Mucosa of descending colon (tissue), 3 donors: ENCODE data around the gene NDRG2. TPM values are rescaled to one million over a fixed set of nuclear protein-coding genes. Genes with fewer than 3 reads are reported as not detected.

Experiments used
- ATAC-seq: fragments of 200-7000 bp; cut with Tn5 transposase; one replicate; pipeline ENCODE4 v1.9.1; 2020; ENCODE audit warnings: mild to moderate bottlenecking, moderate library complexity
- DNase-seq, 3 donors: peaks; one replicate each; pipeline ENCODE4 v3.0.0-alpha.2; 2020
- H3K36me3 ChIP-seq: fragments of 200-600 bp; one replicate; pipeline ENCODE4 v1.8.0; 2021; ENCODE audit warnings: low read depth, mild to moderate bottlenecking
- H3K4me1 ChIP-seq: fragments of 200-600 bp; one replicate; pipeline ENCODE4 v1.8.0; 2021; ENCODE audit warnings: low read depth, mild to moderate bottlenecking
- H3K4me3 ChIP-seq: fragments of 200-600 bp; one replicate; pipeline ENCODE4 v1.8.0; 2021; ENCODE audit warnings: mild to moderate bottlenecking
- H3K9me3 ChIP-seq: fragments of 200-600 bp; one replicate; pipeline ENCODE4 v1.8.0; 2021; ENCODE audit warnings: mild to moderate bottlenecking
- intact Hi-C, 2 donors: fragments of 100-400 bp; cut with DNase I in 1 of 2; cut with micrococcal nuclease in 1 of 2; formaldehyde crosslinking; loops; one replicate each; pipeline versions ENCODE4 v1.11.0 to v1.11.1; 2022; cut with DNase I, micrococcal nuclease
- total RNA-seq, 3 donors: library from RNA; stranded (reverse); fragmentation: NEBNext Ultra II Directional in 2 of 3; extraction: Animal tissue kit (Norgen Biotek cat#: 25700) in 2 of 3; gene quantifications; one replicate each; pipeline versions ENCODE4 v1.2.1 to v1.2.4, GENCODE V29; 2021 to 2023
- TF ChIP-seq, protein P1 (sequence below): fragments of 200-600 bp; IDR thresholded peaks from one replicate; pipeline ENCODE4 v1.8.0; 2022; ENCODE audit warnings: antibody characterized with exemption, mild to moderate bottlenecking
- donor health status: DM: no; HTN: no; CAD: no; lungs with moderate emphysema.
- donor health status: DM: no; HTN: no; CAD: no.
- donor health status: DM: no; HTN: yes; CAD: no.

NDRG2 gene
- total RNA-seq, 3 donors from 2014 or later: 156 to 212 (median 188) TPM

GRCh38 chr14:21023817-21024584, 860 bp downstream of the NDRG2 start:
- peaks cover 12% of the 10 kb centered on the region for H3K4me1 ChIP-seq
- ATAC-seq (peak; percentile 69), DNase-seq (peak in 2 of 3 donors; percentile 53 to 57)
- H3K36me3 ChIP-seq: no peaks in the 10 kb centered on the region
- H3K4me3 ChIP-seq: peak overlapping the region; percentile 39
- TF ChIP-seq, protein P1, sequence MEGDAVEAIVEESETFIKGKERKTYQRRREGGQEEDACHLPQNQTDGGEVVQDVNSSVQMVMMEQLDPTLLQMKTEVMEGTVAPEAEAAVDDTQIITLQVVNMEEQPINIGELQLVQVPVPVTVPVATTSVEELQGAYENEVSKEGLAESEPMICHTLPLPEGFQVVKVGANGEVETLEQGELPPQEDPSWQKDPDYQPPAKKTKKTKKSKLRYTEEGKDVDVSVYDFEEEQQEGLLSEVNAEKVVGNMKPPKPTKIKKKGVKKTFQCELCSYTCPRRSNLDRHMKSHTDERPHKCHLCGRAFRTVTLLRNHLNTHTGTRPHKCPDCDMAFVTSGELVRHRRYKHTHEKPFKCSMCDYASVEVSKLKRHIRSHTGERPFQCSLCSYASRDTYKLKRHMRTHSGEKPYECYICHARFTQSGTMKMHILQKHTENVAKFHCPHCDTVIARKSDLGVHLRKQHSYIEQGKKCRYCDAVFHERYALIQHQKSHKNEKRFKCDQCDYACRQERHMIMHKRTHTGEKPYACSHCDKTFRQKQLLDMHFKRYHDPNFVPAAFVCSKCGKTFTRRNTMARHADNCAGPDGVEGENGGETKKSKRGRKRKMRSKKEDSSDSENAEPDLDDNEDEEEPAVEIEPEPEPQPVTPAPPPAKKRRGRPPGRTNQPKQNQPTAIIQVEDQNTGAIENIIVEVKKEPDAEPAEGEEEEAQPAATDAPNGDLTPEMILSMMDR: no peak
- intact Hi-C loops: no loop called here
- H3K9me3 ChIP-seq: no peaks in the 10 kb centered on the region

DNA sequence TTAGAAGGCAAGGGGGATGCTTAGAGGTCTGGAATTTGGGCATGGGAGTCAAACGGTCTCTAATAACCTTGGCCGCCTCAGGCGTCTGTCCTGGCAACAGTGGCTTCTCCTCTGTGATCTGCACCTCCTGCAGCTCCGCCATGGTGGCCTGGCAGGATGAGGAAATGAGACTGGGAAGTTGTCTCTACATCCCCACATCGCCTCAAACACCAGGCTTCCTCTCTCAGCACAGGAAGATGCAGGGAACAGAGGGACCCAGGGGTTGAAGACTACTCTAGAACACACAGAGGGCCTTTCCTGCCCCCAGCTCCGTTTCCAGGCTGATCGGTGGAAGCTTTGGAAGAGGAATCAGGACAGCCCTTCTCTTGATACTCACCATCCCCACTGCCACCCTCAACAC, 1.7 kb downstream of the NDRG2 start:
- DNase-seq (no peak), ATAC-seq (no peak)
- Histone ChIP-seq H3K4me1 (peaks cover 12% of the 10 kb centered on the region), H3K36me3 (no peaks in the 10 kb centered on the region), H3K9me3 (no peaks in the 10 kb centered on the region), H3K4me3 (no peak overlapping the region)
- TF ChIP-seq, protein P1: no peak
- intact Hi-C loops: no loop called here

DNA sequence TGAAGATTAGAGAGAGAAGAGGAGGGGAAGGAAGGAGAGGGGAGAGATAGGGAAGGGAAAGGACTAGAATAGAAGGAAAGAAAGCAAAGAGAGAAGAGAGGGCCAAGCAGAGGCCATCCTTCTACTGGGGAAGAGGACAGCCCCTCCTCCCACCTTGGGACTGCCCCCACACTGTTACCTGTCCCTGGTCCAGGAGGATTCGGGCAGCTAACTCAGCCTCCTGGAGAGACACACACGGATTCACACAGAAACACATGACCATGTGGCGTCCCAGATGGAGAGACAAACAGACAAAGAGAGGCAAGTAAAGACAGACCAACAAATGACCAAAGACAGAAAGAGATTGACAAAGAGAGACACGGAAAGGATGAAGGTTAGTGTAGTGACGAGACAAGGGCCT, 2.2 kb downstream of the NDRG2 start:
- ATAC-seq (no peak), DNase-seq (no peak)
- H3K4me3 ChIP-seq: no peak overlapping the region
- TF ChIP-seq, protein P1: no peak
- peaks cover 12% of the 10 kb centered on the region for H3K4me1 ChIP-seq
- intact Hi-C loops: no loop called here
- H3K36me3 ChIP-seq: no peaks in the 10 kb centered on the region
- no peaks in the 10 kb centered on the region for H3K9me3 ChIP-seq

DNA sequence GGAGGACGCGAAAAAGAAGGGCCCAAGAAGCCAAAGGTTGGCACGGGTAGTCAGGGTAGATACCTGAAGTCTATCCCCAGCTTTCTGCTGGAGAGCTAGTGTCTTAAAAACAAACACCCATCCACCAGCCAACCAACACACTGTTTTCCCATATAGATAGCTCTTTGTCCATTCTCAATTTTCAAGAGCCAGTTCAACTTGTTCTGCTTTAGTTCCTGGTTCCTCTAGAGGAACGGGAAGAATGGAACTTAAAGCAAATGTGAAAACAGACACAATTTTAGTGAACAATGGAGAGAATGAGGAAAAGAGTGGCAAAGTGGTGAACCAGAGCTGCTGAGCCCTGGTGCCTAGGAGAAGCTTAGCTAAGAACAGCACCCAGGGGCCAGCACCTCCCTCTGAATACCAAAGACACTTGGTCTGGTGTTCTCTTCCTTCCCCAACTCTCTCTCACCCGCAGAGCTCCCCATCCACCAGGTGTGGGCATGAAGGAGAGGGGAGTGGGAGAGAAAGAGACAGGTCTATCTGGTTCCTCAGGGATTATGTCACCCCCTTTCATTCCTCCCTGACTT, 3.8 kb downstream of the NDRG2 start:
- intact Hi-C loops: no loop called here
- Histone ChIP-seq H3K9me3 (no peaks in the 10 kb centered on the region), H3K4me3 (no peak overlapping the region), H3K4me1 (peaks cover 12% of the 10 kb centered on the region), H3K36me3 (no peaks in the 10 kb centered on the region)
- no peak for ATAC-seq
- no peak for DNase-seq
- TF ChIP-seq, protein P1: no peak

DNA sequence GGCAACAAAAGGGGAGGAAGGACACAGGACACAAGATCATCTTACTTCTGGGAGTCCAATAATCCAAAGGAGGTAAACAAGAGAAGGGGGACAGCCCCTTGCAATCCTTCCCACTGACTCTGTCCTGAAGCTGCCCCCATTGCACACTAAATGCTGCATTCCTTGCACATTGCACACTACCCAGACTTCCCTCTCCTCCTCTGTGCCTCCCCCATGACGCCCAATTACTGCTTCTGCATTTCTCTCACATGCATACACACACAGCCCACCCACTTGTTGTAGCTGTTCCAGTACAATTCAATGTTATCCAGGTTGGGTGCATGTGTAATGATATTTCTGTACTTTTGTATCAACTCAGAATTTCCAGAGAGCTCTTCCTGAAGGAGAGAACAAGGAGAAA, 5.5 kb downstream of the NDRG2 start:
- intact Hi-C loops: loop anchor here in 1 of 2 donors (10.0 kb wide), 1 partner anchor 75 kb away; the partner anchor contains the start of gene ZNF219
- H3K4me1 ChIP-seq: peaks cover 12% of the 10 kb centered on the region
- DNase-seq (no peak), ATAC-seq (no peak)
- TF ChIP-seq, protein P1: no peak
- H3K4me3 ChIP-seq: no peak overlapping the region
- no peaks in the 10 kb centered on the region for H3K36me3 ChIP-seq
- no peaks in the 10 kb centered on the region for H3K9me3 ChIP-seq
